HepG2 (cell line): ENCODE measurements around the gene ZNF277. TPM values are rescaled to one million over a fixed set of nuclear protein-coding genes. Genes with fewer than 3 reads are reported as not detected.

Experiments used
- CHD2 ChIP-seq: IDR thresholded peaks from 2 replicates; pipeline ENCODE4 v1.6.1; 2011; ENCODE audit warnings: low read depth, low read length, improper control_type of control experiment
- FOXP1 ChIP-seq, 2 experiments: fragments of 450-650 bp in 1 of 2; IDR thresholded peaks; 2 replicates each; pipeline ENCODE4 v1.6.1; 2017 to 2018; ENCODE audit warnings: antibody characterized with exemption in 1 of 2
- GABPB1 ChIP-seq: IDR thresholded peaks from 2 replicates; pipeline ENCODE4 v1.6.1; 2016; ENCODE audit warnings: mild to moderate bottlenecking, missing genetic modification reagents, moderate library complexity, missing compliant biosample characterization
- IRF2 ChIP-seq: IDR thresholded peaks from 2 replicates; pipeline ENCODE4 v1.6.1; 2018; ENCODE audit warnings: missing genetic modification reagents, missing compliant biosample characterization
- KAT8 ChIP-seq: IDR thresholded peaks from 2 replicates; pipeline ENCODE4 v1.6.1; 2016; ENCODE audit warnings: missing genetic modification reagents, missing compliant biosample characterization
- KLF11 ChIP-seq: IDR thresholded peaks from 2 replicates; pipeline ENCODE4 v1.6.1; 2016; ENCODE audit warnings: missing compliant biosample characterization
- MTA1 ChIP-seq: sonication (generic); formaldehyde crosslinking; IDR thresholded peaks from 2 replicates; pipeline ENCODE4 v1.4.0; 2020; ENCODE audit warnings: missing genetic modification reagents, mild to moderate bottlenecking, borderline replicate concordance
- POGZ ChIP-seq: sonication (generic); formaldehyde crosslinking; IDR thresholded peaks from 2 replicates; pipeline ENCODE4 v1.4.0; 2020; ENCODE audit warnings: mild to moderate bottlenecking, missing genetic modification reagents
- RCOR2 ChIP-seq: IDR thresholded peaks from 2 replicates; pipeline ENCODE4 v1.6.1; 2016; ENCODE audit warnings: missing biosample characterization, missing genetic modification reagents
- SIN3A ChIP-seq: IDR thresholded peaks from 2 replicates; pipeline ENCODE4 v1.6.1; 2011; ENCODE audit warnings: low read depth, mild to moderate bottlenecking, control low read depth, low read length, borderline replicate concordance
- ZNF644 ChIP-seq: IDR thresholded peaks from 2 replicates; pipeline ENCODE4 v1.6.1; 2016; ENCODE audit warnings: low read depth
- polyA plus RNA-seq, 8 experiments: library from polyadenylated mRNA; depleted of rRNA in 3 of 8; stranded (reverse) in 7 of 8; unstranded in 1 of 8; fragments of >200 nt; fragmentation: Illumina TruSeq in 4 of 8; extraction: Trizol in 4 of 8; gene quantifications; 2 replicates each; pipeline versions ENCODE4 v1.2.1 to v1.2.3, GENCODE V29; 2011 to 2016; ENCODE audit warnings: low read depth in 4 of 8, missing spikeins in 1 of 8, mixed read lengths in 1 of 8; ENCODE audit not compliant: insufficient read depth in 1 of 8
- total RNA-seq, 5 experiments: library from RNA; depleted of rRNA; stranded (reverse); fragments of >200 nt; fragmentation: Illumina TruSeq; extraction: Trizol; gene quantifications; 2 replicates each; pipeline ENCODE4 v1.2.3, GENCODE V29; 2016; ENCODE audit warnings: low read depth in 1 of 5
- TF ChIP-seq, protein P1 (sequence below): sonication (generic); formaldehyde crosslinking; IDR thresholded peaks from 2 replicates; pipeline ENCODE4 v1.4.0; 2020; ENCODE audit warnings: mild to moderate bottlenecking, missing genetic modification reagents
- TF ChIP-seq, protein P2 (sequence below): sonication (generic); formaldehyde crosslinking; IDR thresholded peaks from 2 replicates; pipeline ENCODE4 v1.5.1; 2020; ENCODE audit warnings: missing genetic modification reagents, mild to moderate bottlenecking, borderline replicate concordance
- TF ChIP-seq, protein P3 (sequence below): sonication (generic); formaldehyde crosslinking; IDR thresholded peaks from 2 replicates; pipeline ENCODE4 v1.4.0; 2020; ENCODE audit warnings: mild to moderate bottlenecking, low read depth, missing genetic modification reagents
- TF ChIP-seq, protein P4 (sequence below): sonication (generic); formaldehyde crosslinking; IDR thresholded peaks from 2 replicates; pipeline ENCODE4 v1.4.0; 2020; ENCODE audit warnings: missing genetic modification reagents, borderline replicate concordance
- TF ChIP-seq, protein P5 (sequence below), 2 experiments: sonication (generic) in 1 of 2; formaldehyde crosslinking in 1 of 2; IDR thresholded peaks; 2 replicates each; pipeline versions ENCODE4 v1.4.0 to v1.6.1; 2016 to 2020; ENCODE audit warnings: borderline replicate concordance in 1 of 2, low read depth in 1 of 2, mild to moderate bottlenecking in 1 of 2, missing genetic modification reagents in 1 of 2

ZNF277 gene
- total and polyA plus RNA-seq, 2 of the 13 experiments (the other 11 are each of a cell fraction or from before 2014, with no cell fraction given): 29.1 to 30.1 TPM

DNA sequence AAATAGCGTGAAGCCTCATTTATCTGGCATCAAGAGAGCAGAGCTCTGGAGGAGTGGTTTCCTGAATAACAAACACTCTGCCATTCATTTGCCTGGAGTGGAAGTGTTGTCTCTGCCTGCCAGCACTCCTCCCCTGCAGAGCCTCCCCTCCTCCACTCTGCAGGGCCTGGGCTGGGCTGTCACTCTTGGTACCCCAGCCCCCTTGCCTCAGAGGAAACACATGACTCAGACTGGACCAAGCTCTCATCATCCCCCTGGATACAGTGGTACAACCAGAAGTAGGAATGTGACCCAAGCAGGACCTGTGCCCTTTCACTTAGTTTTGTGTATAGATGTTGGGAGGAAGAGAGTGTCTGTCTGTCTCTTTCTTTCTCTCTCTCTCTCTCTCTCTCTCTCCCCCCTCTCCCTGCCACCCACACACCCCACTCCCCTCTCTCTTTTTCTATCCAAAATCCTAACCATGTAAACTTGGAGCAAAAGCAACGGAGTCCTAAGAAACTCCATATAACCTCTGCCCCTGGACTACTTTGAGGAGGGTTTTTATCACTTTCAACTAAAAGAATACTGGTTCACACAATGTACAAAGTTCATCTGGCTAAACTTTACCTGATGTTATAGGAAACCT is 44.2 kb upstream of the ZNF277 start (continued):
- TF ChIP-seq, protein P1, sequence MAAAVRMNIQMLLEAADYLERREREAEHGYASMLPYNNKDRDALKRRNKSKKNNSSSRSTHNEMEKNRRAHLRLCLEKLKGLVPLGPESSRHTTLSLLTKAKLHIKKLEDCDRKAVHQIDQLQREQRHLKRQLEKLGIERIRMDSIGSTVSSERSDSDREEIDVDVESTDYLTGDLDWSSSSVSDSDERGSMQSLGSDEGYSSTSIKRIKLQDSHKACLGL (CRISPR knock-in tag): no peak
- TF ChIP-seq, protein P2, sequence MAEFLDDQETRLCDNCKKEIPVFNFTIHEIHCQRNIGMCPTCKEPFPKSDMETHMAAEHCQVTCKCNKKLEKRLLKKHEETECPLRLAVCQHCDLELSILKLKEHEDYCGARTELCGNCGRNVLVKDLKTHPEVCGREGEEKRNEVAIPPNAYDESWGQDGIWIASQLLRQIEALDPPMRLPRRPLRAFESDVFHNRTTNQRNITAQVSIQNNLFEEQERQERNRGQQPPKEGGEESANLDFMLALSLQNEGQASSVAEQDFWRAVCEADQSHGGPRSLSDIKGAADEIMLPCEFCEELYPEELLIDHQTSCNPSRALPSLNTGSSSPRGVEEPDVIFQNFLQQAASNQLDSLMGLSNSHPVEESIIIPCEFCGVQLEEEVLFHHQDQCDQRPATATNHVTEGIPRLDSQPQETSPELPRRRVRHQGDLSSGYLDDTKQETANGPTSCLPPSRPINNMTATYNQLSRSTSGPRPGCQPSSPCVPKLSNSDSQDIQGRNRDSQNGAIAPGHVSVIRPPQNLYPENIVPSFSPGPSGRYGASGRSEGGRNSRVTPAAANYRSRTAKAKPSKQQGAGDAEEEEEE (CRISPR knock-in tag): no peak
- TF ChIP-seq, protein P3, sequence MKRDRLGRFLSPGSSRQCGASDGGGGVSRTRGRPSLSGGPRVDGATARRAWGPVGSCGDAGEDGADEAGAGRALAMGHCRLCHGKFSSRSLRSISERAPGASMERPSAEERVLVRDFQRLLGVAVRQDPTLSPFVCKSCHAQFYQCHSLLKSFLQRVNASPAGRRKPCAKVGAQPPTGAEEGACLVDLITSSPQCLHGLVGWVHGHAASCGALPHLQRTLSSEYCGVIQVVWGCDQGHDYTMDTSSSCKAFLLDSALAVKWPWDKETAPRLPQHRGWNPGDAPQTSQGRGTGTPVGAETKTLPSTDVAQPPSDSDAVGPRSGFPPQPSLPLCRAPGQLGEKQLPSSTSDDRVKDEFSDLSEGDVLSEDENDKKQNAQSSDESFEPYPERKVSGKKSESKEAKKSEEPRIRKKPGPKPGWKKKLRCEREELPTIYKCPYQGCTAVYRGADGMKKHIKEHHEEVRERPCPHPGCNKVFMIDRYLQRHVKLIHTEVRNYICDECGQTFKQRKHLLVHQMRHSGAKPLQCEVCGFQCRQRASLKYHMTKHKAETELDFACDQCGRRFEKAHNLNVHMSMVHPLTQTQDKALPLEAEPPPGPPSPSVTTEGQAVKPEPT (CRISPR knock-in tag): no peak
- TF ChIP-seq POGZ: peak; percentile 55; the same call in 1 of the 2 replicates
- peak; percentile 31; the same call in 1 of the 2 replicates for TF ChIP-seq GABPB1 (CRISPR knock-in tag)
- TF ChIP-seq MTA1 (CRISPR knock-in tag): no peak
- 0 out of 2 replicates have a peak, but pooled peaks have one; percentile 43 for TF ChIP-seq KAT8 (CRISPR knock-in tag)
- peak; percentile 52; the same call in 1 of the 2 replicates for TF ChIP-seq RCOR2 (CRISPR knock-in tag)
- TF ChIP-seq KLF11: no peak
- TF ChIP-seq FOXP1 (IDR thresholded peaks at IDR 0.05): no peak
- TF ChIP-seq FOXP1 (CRISPR knock-in tag; IDR thresholded peaks at IDR 0.05): 0 out of 2 replicates have a peak, but pooled peaks have one; percentile 38
- TF ChIP-seq, protein P4, sequence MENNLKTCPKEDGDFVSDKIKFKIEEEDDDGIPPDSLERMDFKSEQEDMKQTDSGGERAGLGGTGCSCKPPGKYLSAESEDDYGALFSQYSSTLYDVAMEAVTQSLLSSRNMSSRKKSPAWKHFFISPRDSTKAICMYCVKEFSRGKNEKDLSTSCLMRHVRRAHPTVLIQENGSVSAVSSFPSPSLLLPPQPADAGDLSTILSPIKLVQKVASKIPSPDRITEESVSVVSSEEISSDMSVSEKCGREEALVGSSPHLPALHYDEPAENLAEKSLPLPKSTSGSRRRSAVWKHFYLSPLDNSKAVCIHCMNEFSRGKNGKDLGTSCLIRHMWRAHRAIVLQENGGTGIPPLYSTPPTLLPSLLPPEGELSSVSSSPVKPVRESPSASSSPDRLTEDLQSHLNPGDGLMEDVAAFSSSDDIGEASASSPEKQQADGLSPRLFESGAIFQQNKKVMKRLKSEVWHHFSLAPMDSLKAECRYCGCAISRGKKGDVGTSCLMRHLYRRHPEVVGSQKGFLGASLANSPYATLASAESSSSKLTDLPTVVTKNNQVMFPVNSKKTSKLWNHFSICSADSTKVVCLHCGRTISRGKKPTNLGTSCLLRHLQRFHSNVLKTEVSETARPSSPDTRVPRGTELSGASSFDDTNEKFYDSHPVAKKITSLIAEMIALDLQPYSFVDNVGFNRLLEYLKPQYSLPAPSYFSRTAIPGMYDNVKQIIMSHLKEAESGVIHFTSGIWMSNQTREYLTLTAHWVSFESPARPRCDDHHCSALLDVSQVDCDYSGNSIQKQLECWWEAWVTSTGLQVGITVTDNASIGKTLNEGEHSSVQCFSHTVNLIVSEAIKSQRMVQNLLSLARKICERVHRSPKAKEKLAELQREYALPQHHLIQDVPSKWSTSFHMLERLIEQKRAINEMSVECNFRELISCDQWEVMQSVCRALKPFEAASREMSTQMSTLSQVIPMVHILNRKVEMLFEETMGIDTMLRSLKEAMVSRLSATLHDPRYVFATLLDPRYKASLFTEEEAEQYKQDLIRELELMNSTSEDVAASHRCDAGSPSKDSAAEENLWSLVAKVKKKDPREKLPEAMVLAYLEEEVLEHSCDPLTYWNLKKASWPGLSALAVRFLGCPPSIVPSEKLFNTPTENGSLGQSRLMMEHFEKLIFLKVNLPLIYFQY (CRISPR knock-in tag): no peak
- TF ChIP-seq ZNF644: peak; percentile 30; the same call in 1 of the 2 replicates
- TF ChIP-seq SIN3A: peak; percentile 29; the same call in 1 of the 2 replicates
- TF ChIP-seq CHD2: no peak
- TF ChIP-seq, protein P5, sequence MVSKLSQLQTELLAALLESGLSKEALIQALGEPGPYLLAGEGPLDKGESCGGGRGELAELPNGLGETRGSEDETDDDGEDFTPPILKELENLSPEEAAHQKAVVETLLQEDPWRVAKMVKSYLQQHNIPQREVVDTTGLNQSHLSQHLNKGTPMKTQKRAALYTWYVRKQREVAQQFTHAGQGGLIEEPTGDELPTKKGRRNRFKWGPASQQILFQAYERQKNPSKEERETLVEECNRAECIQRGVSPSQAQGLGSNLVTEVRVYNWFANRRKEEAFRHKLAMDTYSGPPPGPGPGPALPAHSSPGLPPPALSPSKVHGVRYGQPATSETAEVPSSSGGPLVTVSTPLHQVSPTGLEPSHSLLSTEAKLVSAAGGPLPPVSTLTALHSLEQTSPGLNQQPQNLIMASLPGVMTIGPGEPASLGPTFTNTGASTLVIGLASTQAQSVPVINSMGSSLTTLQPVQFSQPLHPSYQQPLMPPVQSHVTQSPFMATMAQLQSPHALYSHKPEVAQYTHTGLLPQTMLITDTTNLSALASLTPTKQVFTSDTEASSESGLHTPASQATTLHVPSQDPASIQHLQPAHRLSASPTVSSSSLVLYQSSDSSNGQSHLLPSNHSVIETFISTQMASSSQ (IDR thresholded peaks at IDR 0.05; ENCODE audit: low read depth): no peak
- TF ChIP-seq, protein P5 (CRISPR knock-in tag; IDR thresholded peaks at IDR 0.05; ENCODE audit: borderline replicate concordance): peak; percentile 42; the same call in 1 of the 2 replicates
- 0 out of 2 replicates have a peak, but pooled peaks have one; percentile 41 for TF ChIP-seq IRF2 (CRISPR knock-in tag)
